Adrenal gland (tissue), 5 donors: ENCODE results near the gene SPTLC2.

Source experiments
- CTCF ChIP-seq, 6 experiments: fragments of 450-650 bp in 4 of 6; fragments of 200-600 bp in 2 of 6; sonication (generic) in 1 of 6; IDR thresholded peaks; 1 replicate in 5 of 6; 2 replicates in 1 of 6; pipeline versions ENCODE4 v1.5.1 to v1.8.0; 2016 to 2021; ENCODE audit warnings: antibody characterized with exemption in 6 of 6, mild to moderate bottlenecking in 2 of 6, moderate library complexity in 1 of 6
- POLR2A ChIP-seq, 2 donors: fragments of 450-650 bp; IDR thresholded peaks; one replicate each; pipeline ENCODE4 v1.6.1; 2017; ENCODE audit warnings: antibody characterized with exemption in 2 of 2, mild to moderate bottlenecking in 2 of 2, moderate library complexity in 1 of 2
- donor health status: DM: no; HTN: no; CAD: no.

- TF ChIP-seq CTCF (IDR thresholded peaks at IDR 0.05) = no peak
- TF ChIP-seq POLR2A (IDR thresholded peaks at IDR 0.05) = no peak
Measured at GRCh38 chr14:77648520-77649200, 32.2 kb upstream of the SPTLC2 start.
